B cell (primary cell): ENCODE results near the gene PHC2. TPM values are rescaled to one million over a fixed set of nuclear protein-coding genes. Genes with fewer than 3 reads are reported as not detected.

Experiments used
- ATAC-seq: fragments of 200-7000 bp; cut with Tn5 transposase; one replicate; pipeline ENCODE4 v1.10.0; 2021; ENCODE audit warnings: low read depth, mild to moderate bottlenecking, moderate number of reproducible peaks, moderate library complexity
- CTCF ChIA-PET: fragments of 350-600 bp; sonication (Branson Sonifier 250); formaldehyde crosslinking; loops from one replicate; lab custom pipeline; 2021; ENCODE audit warnings: antibody characterized with exemption, inconsistent platforms; lab: Charles Lee
- POLR2A ChIA-PET: fragments of 350-600 bp; sonication (Branson Sonifier 250); formaldehyde crosslinking; loops from one replicate; lab custom pipeline; 2021; ENCODE audit warnings: antibody characterized with exemption; lab: Charles Lee
- DNase-seq: peaks from one replicate; pipeline ENCODE4 v3.0.0; 2013
- H2AFZ ChIP-seq: 2 replicates; pipeline ENCODE4 v1.6.1; 2012; ENCODE audit warnings: mild to moderate bottlenecking, low read depth, low read length; ENCODE audit not compliant: insufficient read depth, poor library complexity, severe bottlenecking
- H3K27ac ChIP-seq, 2 donors: 1 replicate in 1 of 2; 2 replicates in 1 of 2; pipeline ENCODE4 v1.5.1; 2012 to 2013; ENCODE audit warnings: low read length in 2 of 2, mild to moderate bottlenecking in 2 of 2, moderate library complexity in 1 of 2
- H3K27me3 ChIP-seq, 4 experiments: fragments of 200-600 bp in 1 of 4; sonication (generic) in 1 of 4; replicated peaks in 1 of 4; 1 replicate in 2 of 4; 2 replicates in 2 of 4; pipeline versions ENCODE4 v1.6.1 to v1.7.0; 2013 to 2016; ENCODE audit warnings: low read length in 3 of 4, mild to moderate bottlenecking in 2 of 4, mixed read lengths in 1 of 4, moderate library complexity in 1 of 4; ENCODE audit not compliant: insufficient read depth in 4 of 4, control insufficient read depth in 3 of 4; ENCODE audit errors: control extremely low read depth in 1 of 4
- H3K36me3 ChIP-seq, 2 experiments: replicated peaks in 1 of 2; 1 replicate in 1 of 2; 2 replicates in 1 of 2; pipeline versions ENCODE4 v1.6.1 to v1.7.1; 2013; ENCODE audit warnings: low read length in 1 of 2; ENCODE audit not compliant: insufficient read depth in 2 of 2, control insufficient read depth in 1 of 2; ENCODE audit errors: control extremely low read depth in 1 of 2, extremely low read depth in 1 of 2
- H3K4me1 ChIP-seq, 2 donors: fragments of 200-600 bp in 1 of 2; sonication (generic) in 1 of 2; 1 replicate in 1 of 2; 2 replicates in 1 of 2; pipeline versions ENCODE4 v1.5.1 to v1.6.1; 2013 to 2017; ENCODE audit warnings: low read length in 2 of 2; ENCODE audit not compliant: control insufficient read depth in 2 of 2, insufficient read depth in 2 of 2
- H3K4me2 ChIP-seq: replicated peaks from 2 replicates; pipeline ENCODE3; 2012; ENCODE audit warnings: mild to moderate bottlenecking, low read depth, low read length; ENCODE audit not compliant: poor library complexity, severe bottlenecking
- H3K4me3 ChIP-seq, 5 experiments: fragments of 200-600 bp in 1 of 5; sonication (generic) in 1 of 5; 1 replicate in 3 of 5; 2 replicates in 2 of 5; pipeline versions ENCODE4 v1.5.1 to v1.7.0; 2011 to 2016; ENCODE audit warnings: low read length in 4 of 5, mild to moderate bottlenecking in 4 of 5, low read depth in 2 of 5, control low read depth in 1 of 5, moderate library complexity in 1 of 5; ENCODE audit not compliant: insufficient read depth in 1 of 5; ENCODE audit errors: control extremely low read depth in 1 of 5, extremely low read depth in 1 of 5
- H3K79me2 ChIP-seq: fragments of 200-600 bp; sonication (generic); one replicate; pipeline ENCODE4 v1.6.0; 2016; ENCODE audit warnings: low read length; ENCODE audit not compliant: control insufficient read depth, insufficient read depth
- H3K9ac ChIP-seq: fragments of 200-600 bp; sonication (generic); 2 replicates; pipeline ENCODE4 v1.6.1; 2017; ENCODE audit warnings: mild to moderate bottlenecking, low read length, moderate library complexity
- H3K9me3 ChIP-seq, 3 donors: one replicate each; pipeline versions ENCODE4 v1.6.1 to v1.7.1; 2013; ENCODE audit warnings: low read length in 2 of 3; ENCODE audit not compliant: control insufficient read depth in 2 of 3, insufficient read depth in 1 of 3; ENCODE audit errors: control extremely low read depth in 1 of 3
- H4K20me1 ChIP-seq: 2 replicates; pipeline ENCODE4 v1.6.0; 2012; ENCODE audit warnings: mild to moderate bottlenecking, low read length; ENCODE audit not compliant: insufficient read depth, control insufficient read depth, poor library complexity, severe bottlenecking
- H3K27ac Mint-ChIP-seq: one replicate; pipeline ENCODE4 v1.8.0; 2021; ENCODE audit warnings: mixed read lengths
- H3K27me3 Mint-ChIP-seq: one replicate; pipeline ENCODE4 v1.8.0; 2021; ENCODE audit warnings: mixed read lengths
- H3K4me1 Mint-ChIP-seq: one replicate; pipeline ENCODE4 v1.8.0; 2021; ENCODE audit warnings: mixed read lengths
- H3K4me3 Mint-ChIP-seq: one replicate; pipeline ENCODE4 v1.8.0; 2021; ENCODE audit warnings: mixed read lengths
- H3K9me3 Mint-ChIP-seq: one replicate; pipeline ENCODE4 v1.8.0; 2022; ENCODE audit warnings: mixed read lengths; ENCODE audit not compliant: insufficient read depth
- EZH2 ChIP-seq: IDR thresholded peaks from 2 replicates; pipeline ENCODE4 v1.6.1; 2012; ENCODE audit warnings: borderline replicate concordance, low read depth, mild to moderate bottlenecking, moderate library complexity, low read length; ENCODE audit not compliant: insufficient read depth, poor library complexity, severe bottlenecking
- WGBS: methylation state at CpG from one replicate; pipeline ENCODE4 v1.1.5; 2013; ENCODE audit warnings: missing lambda C conversion rate; ENCODE audit not compliant: insufficient coverage; 5-methylcytosine and 5-hydroxymethylcytosine counted together
- intact Hi-C: fragments of 100-400 bp; cut with micrococcal nuclease; formaldehyde crosslinking; loops from one replicate; pipeline ENCODE4 v1.10.0; 2022
- polyA plus RNA-seq: library from polyadenylated mRNA; depleted of rRNA; stranded (reverse); fragments of >200 nt; gene quantifications from 2 replicates; pipeline ENCODE4 v1.2.3, GENCODE V29; 2012
- total RNA-seq, 2 donors: library from RNA; stranded (reverse); fragments of 120-200 nt in 1 of 2; gene quantifications; 1 replicate in 1 of 2; 2 replicates in 1 of 2; pipeline versions ENCODE4 v1.2.3 to v1.2.4, GENCODE V29; 2013 to 2022
- TF ChIP-seq, protein P1 (sequence below): fragments of 200-600 bp; IDR thresholded peaks from one replicate; pipeline ENCODE4 v1.8.0; 2022; ENCODE audit warnings: antibody characterized with exemption, mild to moderate bottlenecking

The PHC2 gene
- total and polyA plus RNA-seq, 2 donors (not counting 1 experiment from before 2014, with no cell fraction given), result 23.1 to 23.4 TPM

DNA sequence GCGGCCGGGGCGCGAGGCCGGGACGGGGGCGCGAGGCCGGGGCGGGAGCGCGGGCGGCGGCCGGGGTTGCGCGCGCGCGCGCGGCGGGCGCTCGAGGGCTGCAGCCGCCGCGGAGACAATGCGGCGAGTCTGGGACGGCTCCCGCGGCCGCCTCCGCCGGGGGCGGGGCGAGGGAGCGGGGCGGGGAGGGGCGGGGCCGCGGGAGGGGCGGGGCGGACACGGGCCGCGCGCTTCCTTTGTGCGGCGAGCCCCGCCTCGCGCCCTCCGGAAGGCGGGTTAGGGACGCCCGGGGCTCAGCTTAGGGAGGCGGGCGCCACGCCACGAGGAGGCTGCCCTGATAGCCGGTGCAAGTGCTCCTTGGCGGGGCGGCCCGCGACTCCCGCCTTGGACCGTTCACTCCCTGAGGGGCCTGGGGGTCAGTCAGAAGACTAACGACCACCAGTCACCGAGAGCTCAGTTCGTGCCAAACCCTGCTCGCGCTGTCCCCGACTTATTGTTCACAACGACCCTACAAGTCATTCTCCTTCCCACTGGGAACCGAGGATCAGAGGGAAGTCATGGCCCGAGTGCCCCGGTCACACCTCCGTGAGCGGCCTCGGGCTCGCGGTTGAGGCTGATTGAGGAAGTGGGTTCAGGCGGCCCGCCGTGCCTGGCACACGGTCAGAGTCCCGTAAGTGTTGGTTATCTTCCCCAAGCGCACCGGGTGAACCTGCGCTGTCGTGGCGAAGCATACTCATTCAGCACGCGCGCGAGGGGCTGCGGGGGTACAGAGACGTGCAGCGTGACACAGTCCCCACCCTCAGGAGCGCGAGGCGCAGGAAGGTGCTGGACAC, 80.9 kb downstream of the PHC2 start:
- intact Hi-C loops, result loop anchor here (1.0 to 5.0 kb wide), 6 partner anchors 53 to 533 kb away; partner anchors contain the start of genes PHC2, S100PBP, TRIM62 and YARS1
- Histone ChIP-seq H3K9ac (peak overlapping the region; percentile 67), H3K4me3 (peak overlapping the region; percentile 45 to 76 (median 74)), H3K9me3 (no peaks in the 10 kb centered on the region), H4K20me1 (peaks cover 21% of the 10 kb centered on the region), H3K27me3 (peaks cover 0 to 3% (median 0%) of the 10 kb centered on the region in 4 experiments), H3K4me1 (peaks cover 16 to 20% of the 10 kb centered on the region in 2 donors), H2AFZ (peak overlapping the region; percentile 72), H3K79me2 (peaks cover 41% of the 10 kb centered on the region), H3K4me2 (peak overlapping the region; percentile 84), H3K36me3 (peaks cover 0 to 2% of the 10 kb centered on the region in 2 experiments), H3K27ac (peak overlapping the region; percentile 71 to 81)
- ATAC-seq, result peak; percentile 86
- ChIA-PET POLR2A (interaction anchor here (0.6 kb wide), 1 partner anchor 1743 kb away, joined by 4 read pairs; no protein-coding TSS in a partner anchor), CTCF (interaction anchor here (1.2 to 2.3 kb wide), 2 partner anchors 17 to 54 kb away, joined by 7 to 10 read pairs; no protein-coding TSS in a partner anchor)
- TF ChIP-seq EZH2, result no peak
- TF ChIP-seq, protein P1, sequence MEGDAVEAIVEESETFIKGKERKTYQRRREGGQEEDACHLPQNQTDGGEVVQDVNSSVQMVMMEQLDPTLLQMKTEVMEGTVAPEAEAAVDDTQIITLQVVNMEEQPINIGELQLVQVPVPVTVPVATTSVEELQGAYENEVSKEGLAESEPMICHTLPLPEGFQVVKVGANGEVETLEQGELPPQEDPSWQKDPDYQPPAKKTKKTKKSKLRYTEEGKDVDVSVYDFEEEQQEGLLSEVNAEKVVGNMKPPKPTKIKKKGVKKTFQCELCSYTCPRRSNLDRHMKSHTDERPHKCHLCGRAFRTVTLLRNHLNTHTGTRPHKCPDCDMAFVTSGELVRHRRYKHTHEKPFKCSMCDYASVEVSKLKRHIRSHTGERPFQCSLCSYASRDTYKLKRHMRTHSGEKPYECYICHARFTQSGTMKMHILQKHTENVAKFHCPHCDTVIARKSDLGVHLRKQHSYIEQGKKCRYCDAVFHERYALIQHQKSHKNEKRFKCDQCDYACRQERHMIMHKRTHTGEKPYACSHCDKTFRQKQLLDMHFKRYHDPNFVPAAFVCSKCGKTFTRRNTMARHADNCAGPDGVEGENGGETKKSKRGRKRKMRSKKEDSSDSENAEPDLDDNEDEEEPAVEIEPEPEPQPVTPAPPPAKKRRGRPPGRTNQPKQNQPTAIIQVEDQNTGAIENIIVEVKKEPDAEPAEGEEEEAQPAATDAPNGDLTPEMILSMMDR, result no peak
- no peaks in the 10 kb centered on the region for H3K27me3 Mint-ChIP-seq
- peaks cover 36% of the 10 kb centered on the region for H3K4me1 Mint-ChIP-seq
- H3K4me3 Mint-ChIP-seq, result peak overlapping the region; percentile 98
- WGBS, result under 1% methylated on average over 97 of the region's 104 CpGs
- peak; percentile 88 for DNase-seq
- H3K27ac Mint-ChIP-seq, result peak overlapping the region; percentile 90
- no peaks in the 10 kb centered on the region for H3K9me3 Mint-ChIP-seq
